Keratinocyte (primary cell): Measurements from ENCODE around the gene LZTS2. TPM values are rescaled to one million over a fixed set of nuclear protein-coding genes. Genes with fewer than 3 reads are reported as not detected.

Source experiments
- DNase-seq: peaks from one replicate; pipeline ENCODE4 v3.0.0-alpha.2; 2011; ENCODE audit warnings: low read depth, missing footprints, low spot score
- FAIRE-seq: peaks from 2 replicates; lab custom pipeline; 2011; peaks lifted over from hg19 to GRCh38; lab: Jason Lieb, UNC
- H2AFZ ChIP-seq: 2 replicates; pipeline ENCODE4 v1.6.0; 2012; ENCODE audit warnings: low read length, control low read depth, inconsistent platforms; ENCODE audit not compliant: control insufficient read depth
- H3K27ac ChIP-seq: 2 replicates; pipeline ENCODE4 v1.5.1; 2011; ENCODE audit warnings: low read length; ENCODE audit not compliant: control insufficient read depth, insufficient read depth
- H3K27me3 ChIP-seq: 3 replicates; pipeline ENCODE4 v1.6.0; 2011; ENCODE audit warnings: low read length; ENCODE audit not compliant: control insufficient read depth, insufficient read depth; ENCODE audit errors: extremely low read depth
- H3K36me3 ChIP-seq, 2 experiments: 2 replicates in 1 of 2; 3 replicates in 1 of 2; pipeline ENCODE4 v1.5.1; 2011; ENCODE audit warnings: low read length in 2 of 2, mild to moderate bottlenecking in 1 of 2; ENCODE audit not compliant: control insufficient read depth in 2 of 2, insufficient read depth in 2 of 2; ENCODE audit errors: extremely low read depth in 1 of 2
- H3K4me1 ChIP-seq: 3 replicates; pipeline ENCODE4 v1.5.1; 2011; ENCODE audit warnings: low read length; ENCODE audit not compliant: control insufficient read depth, insufficient read depth; ENCODE audit errors: extremely low read depth
- H3K4me2 ChIP-seq: 3 replicates; pipeline ENCODE4 v1.6.0; 2011; ENCODE audit warnings: low read depth, low read length; ENCODE audit not compliant: control insufficient read depth, insufficient read depth; ENCODE audit errors: extremely low read depth
- H3K4me3 ChIP-seq, 3 experiments: fragments of 200-600 bp in 1 of 3; sonication (generic) in 1 of 3; 2 replicates in 2 of 3; 3 replicates in 1 of 3; pipeline ENCODE4 v1.5.1; 2011 to 2016; ENCODE audit warnings: low read length in 3 of 3, mild to moderate bottlenecking in 3 of 3, control low read depth in 2 of 3, inconsistent platforms in 1 of 3, low read depth in 1 of 3, mixed read lengths in 1 of 3, mixed run types in 1 of 3, moderate library complexity in 1 of 3; ENCODE audit not compliant: control insufficient read depth in 2 of 3, insufficient read depth in 2 of 3; ENCODE audit errors: extremely low read depth in 1 of 3
- H3K79me2 ChIP-seq: 2 replicates; pipeline ENCODE4 v1.6.0; 2012; ENCODE audit warnings: low read length; ENCODE audit not compliant: control insufficient read depth, insufficient read depth
- H3K9ac ChIP-seq: 3 replicates; pipeline ENCODE4 v1.6.0; 2011; ENCODE audit warnings: low read length; ENCODE audit not compliant: control insufficient read depth, insufficient read depth; ENCODE audit errors: extremely low read depth
- H3K9me1 ChIP-seq: 3 replicates; pipeline ENCODE4 v1.6.0; 2011; ENCODE audit warnings: low read length; ENCODE audit not compliant: control insufficient read depth, insufficient read depth; ENCODE audit errors: extremely low read depth
- H3K9me3 ChIP-seq: 2 replicates; pipeline ENCODE4 v1.5.1; 2012; ENCODE audit warnings: low read depth, low read length; ENCODE audit not compliant: control insufficient read depth
- H4K20me1 ChIP-seq: 3 replicates; pipeline ENCODE4 v1.6.0; 2011; ENCODE audit warnings: low read length; ENCODE audit not compliant: control insufficient read depth, insufficient read depth; ENCODE audit errors: extremely low read depth
- CTCF ChIP-seq, 3 experiments: IDR thresholded peaks in 1 of 3; conservative IDR thresholded peaks in 1 of 3; optimal IDR thresholded peaks in 1 of 3; 2 replicates in 2 of 3; 3 replicates in 1 of 3; pipeline versions ENCODE3 to v1.5.1; 2011; ENCODE audit warnings: low read length in 3 of 3, mild to moderate bottlenecking in 3 of 3, moderate library complexity in 2 of 3, control low read depth in 1 of 3, inconsistent platforms in 1 of 3; ENCODE audit not compliant: insufficient read depth in 2 of 3; ENCODE audit errors: extremely low read depth in 1 of 3
- EZH2 ChIP-seq: IDR thresholded peaks from one replicate; pipeline ENCODE4 v1.6.1; 2012; ENCODE audit warnings: inconsistent platforms, mild to moderate bottlenecking, low read length, moderate library complexity
- dilution Hi-C: fragments of 300-500 bp; cut with MboI; formaldehyde crosslinking; loops from one replicate; pipeline ENCODE4 v1.7.0; 2020; ENCODE audit warnings: low sequenced_read_pairs; ENCODE audit not compliant: extremely low pct_ligation_motif_present
- polyA plus RNA-seq, 5 experiments: library from polyadenylated mRNA; depleted of rRNA in 3 of 5; stranded (reverse) in 3 of 5; stranded (forward) in 1 of 5; unstranded in 1 of 5; fragments of >200 nt; gene quantifications; 1 replicate in 1 of 5; 2 replicates in 3 of 5; 3 replicates in 1 of 5; pipeline versions ENCODE4 v1.2.1 to v1.2.3, GENCODE V29; 2011 to 2012; ENCODE audit warnings: missing spikeins in 2 of 5, low read depth in 1 of 5, low replicate concordance in 1 of 5

LZTS2 gene
- polyA plus RNA-seq, 1 donor (not counting 4 experiments of a cell fraction or from before 2014, with no cell fraction given), result 18.6 TPM

GRCh38 chr10:100967332-100967731 lies 32.3 kb upstream of the LZTS2 start:
- no peaks in the 10 kb centered on the region for H4K20me1 ChIP-seq
- DNase-seq (no peak), FAIRE-seq (no peak)
- H3K9me3 ChIP-seq, result no peaks in the 10 kb centered on the region
- no peak for TF ChIP-seq EZH2
- TF ChIP-seq CTCF (optimal IDR thresholded peaks at IDR 0.05 in 1 of 3, IDR thresholded peaks at IDR 0.05 in 1 of 3, conservative IDR thresholded peaks at IDR 0.05 in 1 of 3; ENCODE audit: extremely low read depth in 1 of 3, insufficient read depth in 2 of 3, low read length in 3 of 3), result no peak
- H3K4me2 ChIP-seq, result no peak overlapping the region
- no peak overlapping the region for H3K27ac ChIP-seq
- no peaks in the 10 kb centered on the region for H3K27me3 ChIP-seq
- no peak overlapping the region for H3K9ac ChIP-seq
- peaks cover 0 to 5% of the 10 kb centered on the region in 2 experiments for H3K36me3 ChIP-seq
- dilution Hi-C loops, result no loop called here
- H3K9me1 ChIP-seq, result peaks cover 2% of the 10 kb centered on the region
- H2AFZ ChIP-seq, result no peak overlapping the region
- no peaks in the 10 kb centered on the region for H3K79me2 ChIP-seq
- H3K4me1 ChIP-seq, result no peaks in the 10 kb centered on the region
- no peak overlapping the region for H3K4me3 ChIP-seq

GRCh38 chr10:100968062-100968736 lies 31.4 kb upstream of the LZTS2 start:
- peaks cover 2% of the 10 kb centered on the region for H3K9me1 ChIP-seq
- no peaks in the 10 kb centered on the region for H3K9me3 ChIP-seq
- FAIRE-seq, result no peak
- no peak for TF ChIP-seq EZH2
- no peak for TF ChIP-seq CTCF (optimal IDR thresholded peaks at IDR 0.05 in 1 of 3, IDR thresholded peaks at IDR 0.05 in 1 of 3, conservative IDR thresholded peaks at IDR 0.05 in 1 of 3; ENCODE audit: extremely low read depth in 1 of 3, insufficient read depth in 2 of 3, low read length in 3 of 3)
- dilution Hi-C loops, result no loop called here
- no peak overlapping the region for H2AFZ ChIP-seq
- no peaks in the 10 kb centered on the region for H3K27me3 ChIP-seq
- no peak overlapping the region for H3K27ac ChIP-seq
- H3K36me3 ChIP-seq, result no peaks in the 10 kb centered on the region
- H4K20me1 ChIP-seq, result no peaks in the 10 kb centered on the region
- no peak for DNase-seq
- no peak overlapping the region for H3K9ac ChIP-seq
- no peak overlapping the region for H3K4me2 ChIP-seq
- H3K4me3 ChIP-seq, result no peak overlapping the region
- no peaks in the 10 kb centered on the region for H3K79me2 ChIP-seq
- no peaks in the 10 kb centered on the region for H3K4me1 ChIP-seq
